ENCODE results near the gene SASH1.

DNA sequence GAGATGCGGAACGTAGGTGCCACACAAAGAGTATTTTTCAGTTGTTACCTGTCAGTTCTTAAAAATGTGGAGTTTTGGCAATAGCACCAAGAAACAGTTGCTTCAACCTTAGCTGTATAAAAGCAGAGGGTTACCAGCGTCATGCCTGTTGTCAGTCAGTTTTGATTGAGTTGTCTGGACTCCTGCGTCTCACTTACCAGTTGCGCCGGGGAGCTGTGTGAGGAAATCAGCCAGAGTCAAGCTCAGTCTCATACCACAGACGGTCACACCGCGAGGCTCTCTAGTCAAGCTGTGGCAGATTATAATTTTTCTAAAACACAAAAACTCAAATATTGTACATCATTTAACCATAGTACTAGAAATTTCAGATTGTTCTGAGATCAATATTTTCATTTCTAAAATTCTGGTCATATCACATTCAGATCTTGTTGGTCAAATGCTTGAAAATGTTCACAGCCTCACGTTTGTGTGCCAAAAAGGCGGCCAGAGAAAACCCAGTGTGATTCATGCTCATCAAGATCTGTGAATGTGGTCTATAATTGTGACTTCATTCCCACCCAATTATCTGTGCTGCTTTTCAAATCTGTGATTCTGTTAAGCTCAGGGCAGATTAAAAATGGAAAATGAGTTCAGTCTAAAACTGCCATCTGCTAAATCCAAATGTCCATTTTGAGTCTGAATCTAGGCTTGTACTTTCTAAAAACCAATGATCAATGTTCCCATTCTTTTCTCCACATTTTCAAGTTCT, 37.5 kb downstream of the SASH1 start:
- TF ChIP-seq, protein P1, sequence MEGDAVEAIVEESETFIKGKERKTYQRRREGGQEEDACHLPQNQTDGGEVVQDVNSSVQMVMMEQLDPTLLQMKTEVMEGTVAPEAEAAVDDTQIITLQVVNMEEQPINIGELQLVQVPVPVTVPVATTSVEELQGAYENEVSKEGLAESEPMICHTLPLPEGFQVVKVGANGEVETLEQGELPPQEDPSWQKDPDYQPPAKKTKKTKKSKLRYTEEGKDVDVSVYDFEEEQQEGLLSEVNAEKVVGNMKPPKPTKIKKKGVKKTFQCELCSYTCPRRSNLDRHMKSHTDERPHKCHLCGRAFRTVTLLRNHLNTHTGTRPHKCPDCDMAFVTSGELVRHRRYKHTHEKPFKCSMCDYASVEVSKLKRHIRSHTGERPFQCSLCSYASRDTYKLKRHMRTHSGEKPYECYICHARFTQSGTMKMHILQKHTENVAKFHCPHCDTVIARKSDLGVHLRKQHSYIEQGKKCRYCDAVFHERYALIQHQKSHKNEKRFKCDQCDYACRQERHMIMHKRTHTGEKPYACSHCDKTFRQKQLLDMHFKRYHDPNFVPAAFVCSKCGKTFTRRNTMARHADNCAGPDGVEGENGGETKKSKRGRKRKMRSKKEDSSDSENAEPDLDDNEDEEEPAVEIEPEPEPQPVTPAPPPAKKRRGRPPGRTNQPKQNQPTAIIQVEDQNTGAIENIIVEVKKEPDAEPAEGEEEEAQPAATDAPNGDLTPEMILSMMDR (IDR thresholded peaks at IDR 0.05) = no peak
- no peak for TF ChIP-seq POLR2A (IDR thresholded peaks at IDR 0.05)
